Left ventricle myocardium superior (tissue), 1 donor: ENCODE results near the gene ACOXL. TPM values are rescaled to one million over a fixed set of nuclear protein-coding genes. Genes with fewer than 3 reads are reported as not detected.

Experiments used
- ATAC-seq: fragments of 200-7000 bp; cut with Tn5 transposase; one replicate; pipeline ENCODE4 v1.9.1; 2020; ENCODE audit warnings: mild to moderate bottlenecking, moderate library complexity
- DNase-seq: peaks from one replicate; pipeline ENCODE4 v3.0.0-alpha.2; 2020
- intact Hi-C: fragments of 100-400 bp; cut with micrococcal nuclease; formaldehyde crosslinking; loops from one replicate; pipeline ENCODE4 v1.11.0; 2022
- total RNA-seq: library from RNA; stranded (reverse); fragmentation: NEBNext Ultra II Directional; extraction: Animal tissue kit (Norgen Biotek cat#: 25700); gene quantifications from one replicate; pipeline ENCODE4 v1.2.1, GENCODE V29; 2021
- donor health status: DM: no; HTN: yes; CAD: no; lungs with severe emphysema.

ACOXL gene
- total RNA-seq, 1 donor from 2014 or later = 0.10 TPM

DNA sequence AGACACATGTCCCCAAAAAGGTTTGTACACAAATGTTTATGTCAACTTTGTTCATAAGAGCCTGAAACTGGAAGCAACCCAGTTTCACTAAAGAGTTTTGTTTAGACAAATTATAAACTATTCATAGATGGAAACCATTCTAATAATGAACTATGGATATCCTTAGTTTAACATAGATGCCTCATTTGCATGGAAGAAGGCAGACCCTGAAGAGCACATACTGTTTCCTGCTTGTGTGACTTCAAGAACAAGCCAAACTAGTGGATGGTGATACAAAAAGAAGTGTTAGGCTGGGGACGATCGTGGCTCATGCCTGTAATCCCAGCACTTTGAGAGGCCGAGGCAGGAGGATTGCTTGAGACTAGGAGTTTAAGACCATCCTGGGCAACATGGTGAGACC is 48.1 kb downstream of the ACOXL start:
- intact Hi-C loops = no loop called here
- DNase-seq = no peak
- no peak for ATAC-seq

DNA sequence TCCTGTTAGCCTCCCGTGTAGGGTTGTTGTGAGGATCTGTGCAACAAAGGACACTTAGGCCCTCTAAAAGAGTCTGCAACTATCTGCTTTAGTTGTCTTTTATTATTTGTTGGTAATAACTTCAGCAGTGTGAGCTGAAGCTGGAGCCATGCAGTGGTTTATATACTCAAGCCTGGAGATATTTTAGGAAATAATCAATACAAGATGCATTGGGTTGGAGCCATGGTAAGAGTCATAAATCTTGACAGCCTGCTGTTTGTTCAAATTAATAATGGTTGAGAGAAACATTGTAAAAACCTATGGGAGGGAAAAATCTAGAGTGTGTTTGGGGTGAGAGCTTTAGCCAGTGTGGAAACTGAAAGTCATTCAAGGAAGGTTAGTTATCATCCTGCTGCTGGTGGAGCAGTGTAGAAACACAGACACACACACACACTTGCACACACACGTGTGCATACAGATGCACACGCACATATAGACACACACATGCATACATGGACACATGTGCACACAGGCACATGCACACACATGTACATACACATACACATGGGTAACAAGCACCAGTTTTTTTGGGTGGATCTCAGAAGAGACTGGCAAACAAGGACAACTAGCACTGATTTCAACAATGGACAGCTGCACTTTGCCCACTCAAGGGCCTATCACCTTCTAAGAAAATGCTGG is 51.0 kb downstream of the ACOXL start:
- intact Hi-C loops = no loop called here
- DNase-seq (no peak), ATAC-seq (no peak)

GRCh38 chr2:110784047-110784631 is 51.8 kb downstream of the ACOXL start:
- ATAC-seq (no peak), DNase-seq (no peak)
- intact Hi-C loops = no loop called here

DNA sequence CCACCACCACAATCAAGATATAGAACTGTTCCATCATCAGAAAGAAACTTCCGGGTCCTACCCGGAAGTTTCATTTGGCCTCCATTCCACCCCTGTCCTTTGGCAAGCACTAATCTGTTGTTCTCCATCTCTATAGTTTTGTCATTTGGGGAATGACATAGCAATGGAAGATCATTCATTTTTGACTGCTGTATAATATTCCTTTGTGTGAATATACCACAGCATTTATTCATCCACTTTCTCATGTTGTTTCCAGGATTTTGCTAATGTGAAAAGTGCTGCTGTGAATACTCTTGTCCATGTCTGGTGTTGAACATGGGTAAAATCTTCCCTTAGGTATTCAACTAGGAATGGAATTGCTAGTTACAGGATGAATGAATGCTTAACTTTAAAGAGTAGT is 53.1 kb downstream of the ACOXL start:
- ATAC-seq = no peak
- DNase-seq = no peak
- intact Hi-C loops = no loop called here

- ATAC-seq (no peak), DNase-seq (no peak)
- intact Hi-C loops = no loop called here
Measured at GRCh38 chr2:110788976-110789375, 56.6 kb downstream of the ACOXL start.

DNA sequence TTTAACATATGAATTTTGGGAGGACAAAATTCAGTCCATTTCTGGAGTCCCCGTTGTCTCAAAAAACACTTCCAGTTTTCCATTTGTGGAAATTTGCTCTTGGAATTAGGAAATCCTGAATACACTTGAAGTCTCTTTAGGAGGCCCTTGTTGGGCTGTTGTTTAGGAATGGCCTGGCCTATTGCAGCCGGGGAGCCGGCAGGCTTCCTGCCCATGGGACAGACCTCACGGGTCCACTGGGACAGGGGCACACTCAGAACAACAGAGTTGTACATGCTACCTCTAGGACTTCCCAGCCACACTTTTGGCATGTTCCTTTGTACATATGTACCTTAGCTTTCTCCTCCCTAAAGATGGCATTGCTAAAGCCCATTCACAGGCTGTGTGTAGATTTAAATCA is 57.3 kb downstream of the ACOXL start:
- intact Hi-C loops = no loop called here
- DNase-seq (no peak), ATAC-seq (no peak)

DNA sequence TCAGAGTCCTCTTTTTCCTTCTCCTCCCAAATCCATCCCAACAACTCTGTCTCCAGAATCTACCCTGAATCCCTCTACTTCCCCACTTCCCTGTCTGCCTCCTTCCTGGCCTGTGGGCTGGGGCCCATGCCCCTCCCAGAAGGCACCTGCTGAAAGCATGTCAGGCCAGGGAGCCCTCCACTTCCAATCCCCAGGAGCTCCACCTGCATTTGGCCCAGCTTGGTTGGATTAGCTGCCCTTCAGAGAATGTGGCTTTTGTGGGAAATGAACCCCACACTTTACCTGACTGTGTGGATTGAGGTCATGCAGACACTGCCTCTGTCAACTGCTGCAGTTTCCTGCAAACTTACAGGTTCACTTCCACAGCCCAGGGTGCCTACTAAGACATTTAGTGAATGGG is 58.5 kb downstream of the ACOXL start:
- intact Hi-C loops = no loop called here
- DNase-seq = no peak
- ATAC-seq = no peak

- ATAC-seq (no peak), DNase-seq (no peak)
- intact Hi-C loops = no loop called here
Measured at GRCh38 chr2:110791435-110791834, 59.1 kb downstream of the ACOXL start.

DNA sequence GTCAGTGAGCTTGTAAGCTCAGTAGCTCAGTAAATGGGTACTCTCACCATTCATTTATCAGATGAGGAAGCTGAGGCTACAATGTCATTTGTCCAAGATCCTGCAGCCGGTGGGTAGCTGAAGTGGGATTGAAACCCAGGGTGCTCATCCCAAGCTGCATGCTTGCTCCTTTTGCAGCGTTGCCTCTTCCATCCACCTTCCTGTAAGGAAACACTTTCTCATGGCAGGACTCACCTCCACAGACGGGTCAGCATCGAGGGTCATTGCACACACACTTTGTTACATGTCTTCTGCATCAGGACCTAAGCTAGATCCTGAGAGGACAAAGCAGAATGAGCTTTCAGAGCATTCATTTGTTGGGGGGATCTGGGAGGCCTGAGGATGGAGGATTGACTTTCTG is 60.7 kb downstream of the ACOXL start:
- intact Hi-C loops = no loop called here
- DNase-seq (no peak), ATAC-seq (no peak)

DNA sequence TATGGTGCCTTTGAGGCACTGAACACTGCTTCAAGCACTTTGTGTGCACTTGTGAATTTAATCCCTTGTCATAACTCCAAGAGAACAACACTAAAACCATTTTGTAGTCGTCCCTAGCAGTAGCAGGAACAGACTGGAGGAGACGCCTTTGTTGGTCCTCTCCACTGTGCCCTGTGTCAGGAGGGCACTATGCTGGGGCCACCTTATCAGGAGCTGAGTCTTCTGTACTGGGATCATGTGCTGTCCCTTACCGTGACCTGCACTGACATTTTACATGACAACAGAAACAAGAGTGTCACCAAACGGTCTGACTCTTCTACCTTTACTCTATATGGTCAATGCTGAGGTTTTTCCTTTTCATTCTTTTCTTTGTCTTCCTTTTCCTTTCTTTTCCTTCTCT is 62.0 kb downstream of the ACOXL start:
- intact Hi-C loops = no loop called here
- ATAC-seq (peak; percentile 75), DNase-seq (no peak)

DNA sequence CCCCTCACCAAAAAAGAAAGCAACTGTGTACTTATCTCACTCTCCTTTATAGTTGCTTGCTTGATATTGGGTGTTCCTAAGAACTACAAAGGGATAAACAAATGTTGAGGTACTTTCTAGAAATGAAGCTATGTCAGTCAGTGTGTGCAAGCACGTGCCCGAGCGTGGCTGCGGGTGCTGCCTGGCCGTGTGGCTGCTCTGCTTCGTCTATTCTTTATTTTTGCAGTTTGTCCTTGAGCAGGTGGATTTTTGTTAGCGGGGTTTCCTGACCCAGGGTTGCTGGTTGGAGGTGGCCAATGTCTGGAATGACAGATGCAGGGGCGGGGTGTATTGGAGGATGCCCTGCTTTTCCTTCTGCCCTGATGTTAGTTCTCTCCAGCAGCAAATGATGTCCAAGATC is 62.6 kb downstream of the ACOXL start:
- intact Hi-C loops = no loop called here
- ATAC-seq = no peak
- no peak for DNase-seq

GRCh38 chr2:110796716-110797301 is 64.4 kb downstream of the ACOXL start:
- intact Hi-C loops = no loop called here
- no peak for DNase-seq
- ATAC-seq = no peak

- ATAC-seq (no peak), DNase-seq (no peak)
- intact Hi-C loops = no loop called here
Measured at GRCh38 chr2:110799376-110799775, 67.0 kb downstream of the ACOXL start.

DNA sequence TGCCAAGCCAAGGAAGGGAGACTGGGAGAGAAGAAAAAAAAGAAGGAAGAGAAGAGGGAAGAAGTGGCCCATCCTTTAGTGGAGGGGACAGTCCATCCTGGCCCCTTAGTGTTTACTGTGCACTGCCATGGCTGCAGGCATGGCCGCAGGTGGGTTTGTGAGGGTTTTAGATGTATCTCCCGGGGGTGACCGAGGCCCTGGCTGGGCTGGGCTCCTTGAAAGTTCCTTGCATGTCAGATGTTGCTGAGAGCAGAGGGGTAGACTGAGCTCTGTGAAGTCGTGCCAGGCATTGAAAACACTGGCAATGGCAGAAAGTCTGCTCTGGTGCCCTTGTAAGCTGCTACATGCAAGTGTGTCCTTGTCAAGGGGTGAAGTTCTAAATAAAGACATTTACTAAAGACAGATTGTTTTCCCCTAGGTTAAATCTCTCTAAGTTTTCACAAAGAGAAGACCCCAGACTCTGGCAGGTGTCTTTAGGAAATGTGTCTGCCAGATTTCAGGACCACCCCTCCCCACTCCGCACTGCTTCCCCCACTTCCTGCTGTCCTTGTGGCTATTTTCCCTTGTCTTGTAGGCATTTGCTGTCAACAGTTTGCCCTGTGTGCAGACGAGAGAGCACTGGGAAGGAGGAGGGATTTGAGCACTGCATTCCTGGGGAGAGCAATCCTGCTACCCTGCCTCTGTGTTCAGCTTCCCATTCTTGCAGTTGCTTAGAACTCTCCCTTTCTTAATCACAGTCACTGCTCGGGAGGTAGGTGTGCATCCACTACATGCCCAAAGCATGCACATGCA is 68.4 kb downstream of the ACOXL start:
- DNase-seq = no peak
- intact Hi-C loops = no loop called here
- ATAC-seq = peak; percentile 88

DNA sequence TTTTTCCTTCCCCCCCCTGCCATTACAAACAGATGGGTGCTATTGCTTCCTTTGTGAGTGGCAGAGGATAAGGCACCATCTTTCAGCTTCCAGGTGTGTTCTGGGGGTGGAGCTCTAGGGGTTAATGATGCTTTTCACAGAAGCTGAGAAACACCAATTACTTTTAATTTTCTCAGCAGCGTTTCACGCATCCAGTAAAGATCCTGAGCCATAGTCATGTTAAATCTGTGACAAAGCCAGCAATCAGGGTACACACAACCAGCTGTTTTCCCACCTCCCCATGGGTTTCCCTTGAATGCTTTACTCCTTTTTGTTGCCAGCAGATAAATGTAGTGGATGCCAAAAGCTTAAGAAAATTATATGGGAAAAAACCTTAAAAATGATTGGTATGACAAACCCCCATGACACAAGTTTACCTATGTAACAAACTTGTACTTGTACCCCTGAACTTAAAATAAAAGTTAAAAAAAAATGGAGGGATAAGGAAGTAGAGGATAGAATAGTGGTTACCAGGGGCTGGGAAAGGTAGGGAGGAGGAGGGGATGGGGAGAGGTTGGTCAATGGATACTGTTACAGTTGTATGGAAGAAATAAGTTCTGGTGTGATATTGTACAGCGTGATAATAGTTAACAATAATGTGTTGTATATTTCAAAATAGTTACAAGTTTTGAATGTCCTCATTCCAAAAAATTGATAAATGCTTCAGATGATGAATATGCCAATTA is 70.0 kb downstream of the ACOXL start:
- ATAC-seq = no peak
- DNase-seq = no peak
- intact Hi-C loops = no loop called here

DNA sequence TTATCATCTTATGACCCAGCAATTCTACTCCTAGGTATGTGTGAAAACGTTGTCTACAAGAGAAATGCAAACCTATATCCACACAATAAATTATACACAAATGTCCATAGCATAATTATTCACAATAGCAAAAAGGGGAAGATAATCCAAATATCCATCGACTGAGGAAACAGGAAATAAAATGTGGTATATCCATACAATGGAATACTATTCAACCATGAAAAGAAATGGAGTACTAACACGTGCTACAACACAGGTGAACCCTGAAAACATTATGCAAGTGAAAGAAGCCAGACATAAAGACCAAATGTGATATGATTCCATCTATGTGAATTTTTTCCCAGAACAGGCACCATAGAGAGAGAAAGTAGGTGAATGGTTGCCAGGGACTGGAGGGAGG is 72.1 kb downstream of the ACOXL start:
- intact Hi-C loops = no loop called here
- DNase-seq (no peak), ATAC-seq (no peak)

GRCh38 chr2:110804915-110805314 is 72.5 kb downstream of the ACOXL start:
- ATAC-seq (no peak), DNase-seq (no peak)
- intact Hi-C loops = no loop called here

GRCh38 chr2:110805894-110806452 is 73.6 kb downstream of the ACOXL start:
- no peak for ATAC-seq
- intact Hi-C loops = no loop called here
- peak; percentile 34 for DNase-seq

GRCh38 chr2:110807522-110807921 is 75.1 kb downstream of the ACOXL start:
- intact Hi-C loops = no loop called here
- peak; percentile 37 for DNase-seq
- ATAC-seq = peak; percentile 38
